DMS114 treated with DMSO at 0.1 percent for 48 hours (cell line): Measurements from ENCODE around the gene ZNF646.

Experiments
- DNase-seq: peaks from one replicate; lab custom pipeline; 2025; ENCODE audit not compliant: unreplicated experiment; lab: John Stamatoyannopoulos, UW

The ZNF646 gene, protein sequence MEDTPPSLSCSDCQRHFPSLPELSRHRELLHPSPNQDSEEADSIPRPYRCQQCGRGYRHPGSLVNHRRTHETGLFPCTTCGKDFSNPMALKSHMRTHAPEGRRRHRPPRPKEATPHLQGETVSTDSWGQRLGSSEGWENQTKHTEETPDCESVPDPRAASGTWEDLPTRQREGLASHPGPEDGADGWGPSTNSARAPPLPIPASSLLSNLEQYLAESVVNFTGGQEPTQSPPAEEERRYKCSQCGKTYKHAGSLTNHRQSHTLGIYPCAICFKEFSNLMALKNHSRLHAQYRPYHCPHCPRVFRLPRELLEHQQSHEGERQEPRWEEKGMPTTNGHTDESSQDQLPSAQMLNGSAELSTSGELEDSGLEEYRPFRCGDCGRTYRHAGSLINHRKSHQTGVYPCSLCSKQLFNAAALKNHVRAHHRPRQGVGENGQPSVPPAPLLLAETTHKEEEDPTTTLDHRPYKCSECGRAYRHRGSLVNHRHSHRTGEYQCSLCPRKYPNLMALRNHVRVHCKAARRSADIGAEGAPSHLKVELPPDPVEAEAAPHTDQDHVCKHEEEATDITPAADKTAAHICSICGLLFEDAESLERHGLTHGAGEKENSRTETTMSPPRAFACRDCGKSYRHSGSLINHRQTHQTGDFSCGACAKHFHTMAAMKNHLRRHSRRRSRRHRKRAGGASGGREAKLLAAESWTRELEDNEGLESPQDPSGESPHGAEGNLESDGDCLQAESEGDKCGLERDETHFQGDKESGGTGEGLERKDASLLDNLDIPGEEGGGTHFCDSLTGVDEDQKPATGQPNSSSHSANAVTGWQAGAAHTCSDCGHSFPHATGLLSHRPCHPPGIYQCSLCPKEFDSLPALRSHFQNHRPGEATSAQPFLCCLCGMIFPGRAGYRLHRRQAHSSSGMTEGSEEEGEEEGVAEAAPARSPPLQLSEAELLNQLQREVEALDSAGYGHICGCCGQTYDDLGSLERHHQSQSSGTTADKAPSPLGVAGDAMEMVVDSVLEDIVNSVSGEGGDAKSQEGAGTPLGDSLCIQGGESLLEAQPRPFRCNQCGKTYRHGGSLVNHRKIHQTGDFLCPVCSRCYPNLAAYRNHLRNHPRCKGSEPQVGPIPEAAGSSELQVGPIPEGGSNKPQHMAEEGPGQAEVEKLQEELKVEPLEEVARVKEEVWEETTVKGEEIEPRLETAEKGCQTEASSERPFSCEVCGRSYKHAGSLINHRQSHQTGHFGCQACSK (N-terminal part only)

DNA sequence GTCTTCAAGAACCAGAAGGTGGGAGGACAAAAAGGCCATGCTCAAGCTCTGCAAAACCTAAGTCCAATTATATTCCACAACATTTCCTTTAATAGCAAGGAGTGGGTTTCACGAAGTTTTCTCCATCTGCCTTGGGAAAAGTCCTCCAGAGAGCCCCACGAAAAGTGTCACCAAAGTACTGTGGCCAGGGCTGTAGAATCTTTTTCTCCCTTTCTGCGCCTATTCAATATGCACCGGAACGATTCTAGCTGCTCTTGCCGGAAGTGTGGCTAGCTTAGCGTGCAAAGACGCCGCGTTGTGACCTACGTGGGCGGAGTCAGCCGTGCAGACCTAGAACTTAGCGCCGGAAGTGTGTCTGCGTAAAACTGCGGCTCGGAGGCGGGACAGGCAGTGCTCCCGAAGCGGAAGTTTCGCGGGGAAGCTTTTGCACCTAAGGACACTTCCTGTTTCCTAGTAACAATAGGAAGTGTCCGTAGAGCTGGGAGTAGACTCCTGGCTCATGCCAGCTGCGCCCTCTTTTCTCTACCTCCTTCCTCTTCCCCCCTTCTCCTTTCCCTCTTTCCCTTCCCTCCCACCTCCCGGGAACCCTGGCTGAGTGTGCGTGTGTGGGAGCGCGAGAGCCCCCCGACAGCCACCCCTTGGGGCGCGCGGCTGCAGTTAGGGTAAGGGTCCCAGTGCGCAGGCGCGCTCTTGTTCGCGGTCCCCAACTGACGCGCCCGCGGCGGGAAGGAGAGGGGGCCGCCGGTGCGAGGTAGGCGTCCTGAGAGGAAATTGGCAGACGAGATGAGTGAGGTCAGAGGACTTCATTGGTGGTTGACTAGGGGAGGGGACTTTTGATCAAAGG, at the start of gene ZNF646, which contains the start of gene ZNF668:
ZNF646 (plus strand) TSS at position 453 of the 844 bp plus-strand sequence. CDS start 1,903 bp downstream, outside the sequence.
ZNF668 (minus strand) TSS at position 271 of the 844 bp plus-strand sequence. CDS start 9,781 bp downstream, outside the sequence.
- DNase-seq: peak; percentile 99

DNA sequence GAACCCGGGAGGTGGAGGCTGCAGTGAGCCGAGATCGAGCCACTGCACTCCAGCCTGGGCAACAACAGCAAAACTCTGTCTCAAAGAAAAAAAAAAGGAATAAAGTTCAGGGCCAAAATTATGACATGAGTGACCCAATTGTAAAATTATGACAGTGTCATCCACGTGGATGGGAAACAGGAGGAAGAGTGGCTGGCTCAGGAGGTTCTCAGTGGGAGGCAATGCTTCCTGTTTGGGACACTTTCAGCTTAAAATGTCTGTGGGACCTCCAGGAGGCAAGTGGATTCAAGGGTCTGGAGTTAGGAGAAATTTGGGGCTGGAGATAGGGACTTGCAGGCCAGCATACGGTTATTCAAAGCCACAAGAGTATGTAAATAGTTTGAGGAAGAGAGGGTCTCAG, 48.9 kb upstream of the ZNF646 start:
- no peak for DNase-seq

DNA sequence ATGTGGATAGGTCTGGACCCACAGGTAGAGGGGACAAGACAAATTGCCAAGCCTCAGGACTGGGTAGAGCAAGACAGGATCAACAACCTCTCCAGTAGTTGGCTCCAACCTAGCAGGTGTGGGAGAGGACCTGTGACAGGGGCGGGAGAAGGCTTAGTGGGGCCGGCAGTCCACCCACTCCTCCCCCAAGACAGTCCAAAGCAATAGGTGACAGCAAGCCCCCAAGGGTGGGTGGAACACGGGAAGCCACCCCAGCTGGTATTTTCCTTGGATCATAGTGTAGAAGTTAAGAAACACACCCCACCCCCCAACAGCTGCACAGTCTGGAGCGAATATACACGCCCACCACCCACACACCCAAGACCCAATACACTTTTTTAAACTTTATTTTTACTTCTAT, 45.0 kb upstream of the ZNF646 start:
- DNase-seq: no peak

DNA sequence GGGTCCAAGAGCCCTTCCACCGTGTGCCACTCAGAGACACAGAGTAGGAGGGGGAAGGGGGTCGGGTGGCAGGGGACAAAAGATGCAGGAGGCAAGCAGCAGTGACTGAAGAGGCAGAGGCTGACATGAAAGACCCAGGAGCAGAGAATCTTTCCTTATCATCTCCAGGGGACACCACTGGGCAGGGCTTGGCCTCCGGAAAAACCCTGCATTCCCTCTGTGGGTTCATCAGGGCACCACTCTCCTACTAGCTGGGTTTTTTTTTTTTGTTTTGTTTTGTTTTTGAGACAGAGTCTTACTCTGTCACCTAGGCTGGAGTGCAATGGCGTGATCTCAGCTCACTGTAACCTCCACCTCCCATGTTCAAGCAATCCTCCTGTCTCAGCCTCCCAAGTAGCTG, 42.9 kb upstream of the ZNF646 start:
- no peak for DNase-seq

DNA sequence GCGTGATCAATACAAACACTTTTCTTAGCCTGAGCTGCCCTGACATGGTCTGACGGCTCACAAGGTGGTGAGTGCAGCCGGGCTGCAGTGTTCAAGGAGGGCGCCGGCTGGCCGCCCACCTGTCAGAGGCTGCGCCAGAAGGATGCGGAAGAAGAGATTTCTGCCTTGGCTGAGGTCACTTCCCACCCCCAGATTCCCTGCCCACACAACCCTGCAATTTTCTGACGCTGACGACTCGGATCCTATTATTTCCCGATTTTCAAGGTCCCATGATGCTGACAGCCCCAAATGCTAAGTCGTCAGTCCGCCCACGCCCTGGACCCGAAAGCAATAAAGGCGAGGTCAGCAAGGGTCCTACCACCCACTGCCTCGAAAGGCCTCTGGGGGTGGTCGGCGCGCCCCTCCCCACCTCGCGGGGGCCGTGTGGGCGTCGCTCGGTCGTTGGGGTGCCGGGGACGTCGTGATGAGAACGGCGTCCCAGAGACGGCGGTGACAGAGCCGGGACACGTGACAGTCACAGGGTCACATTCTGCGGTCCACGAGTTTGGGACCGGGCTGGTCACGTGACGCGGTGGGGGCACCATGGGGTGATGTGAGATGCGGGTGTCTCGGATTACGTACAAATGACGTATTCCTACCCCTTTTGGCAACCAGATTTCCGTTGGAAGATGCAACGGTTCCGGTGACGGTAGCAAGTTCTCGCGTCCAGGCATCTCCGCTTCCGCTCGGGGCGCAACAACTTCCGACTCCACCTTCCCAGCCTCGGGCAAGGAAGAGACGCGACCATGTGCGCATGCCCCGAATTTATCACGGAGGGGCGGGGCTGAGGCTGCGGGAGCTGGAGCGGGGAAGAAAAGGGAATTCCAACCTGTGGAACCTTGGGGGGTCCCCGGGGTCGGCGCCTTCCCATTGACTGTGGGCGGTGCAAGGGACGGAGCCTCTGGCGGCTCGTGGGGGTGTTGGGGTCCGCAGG, 41.2 kb upstream of the ZNF646 start, which contains the start of gene STX4:
STX4 (plus strand) TSS at position 823 of the 973 bp plus-strand sequence. CDS start 248 bp downstream, outside the sequence.
- peak; percentile 88 for DNase-seq

DNA sequence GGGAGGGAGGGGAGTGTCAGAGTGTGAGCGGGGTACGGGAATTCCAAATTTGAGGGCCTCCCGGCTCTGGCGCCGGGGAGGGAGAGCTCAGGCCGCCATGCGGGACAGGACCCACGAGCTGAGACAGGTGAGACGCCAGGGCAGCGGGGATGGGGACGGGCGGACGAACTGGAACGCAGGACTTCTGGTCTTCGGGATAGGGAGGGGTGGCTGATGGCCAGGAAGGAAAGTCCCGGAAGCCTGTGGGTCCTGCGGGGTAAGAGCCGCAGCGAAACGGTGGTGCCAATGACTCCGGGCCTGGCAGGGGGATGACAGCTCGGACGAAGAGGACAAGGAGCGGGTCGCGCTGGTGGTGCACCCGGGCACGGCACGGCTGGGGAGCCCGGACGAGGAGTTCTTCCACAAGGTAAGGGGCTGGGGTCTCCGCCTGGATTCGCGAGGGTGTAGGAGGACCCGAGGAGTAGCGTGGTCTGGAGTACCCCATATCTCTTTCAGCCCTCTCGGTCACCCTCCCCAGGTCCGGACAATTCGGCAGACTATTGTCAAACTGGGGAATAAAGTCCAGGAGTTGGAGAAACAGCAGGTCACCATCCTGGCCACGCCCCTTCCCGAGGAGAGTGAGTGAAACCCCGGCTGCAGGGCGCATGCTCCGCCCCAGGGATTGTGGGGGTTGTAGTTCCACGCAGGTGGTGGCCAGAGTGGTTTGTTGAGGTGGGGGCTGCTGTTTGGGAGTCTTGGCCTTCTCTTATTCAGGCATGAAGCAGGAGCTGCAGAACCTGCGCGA, 40.3 kb upstream of the ZNF646 start:
- peak; percentile 78 for DNase-seq

DNA sequence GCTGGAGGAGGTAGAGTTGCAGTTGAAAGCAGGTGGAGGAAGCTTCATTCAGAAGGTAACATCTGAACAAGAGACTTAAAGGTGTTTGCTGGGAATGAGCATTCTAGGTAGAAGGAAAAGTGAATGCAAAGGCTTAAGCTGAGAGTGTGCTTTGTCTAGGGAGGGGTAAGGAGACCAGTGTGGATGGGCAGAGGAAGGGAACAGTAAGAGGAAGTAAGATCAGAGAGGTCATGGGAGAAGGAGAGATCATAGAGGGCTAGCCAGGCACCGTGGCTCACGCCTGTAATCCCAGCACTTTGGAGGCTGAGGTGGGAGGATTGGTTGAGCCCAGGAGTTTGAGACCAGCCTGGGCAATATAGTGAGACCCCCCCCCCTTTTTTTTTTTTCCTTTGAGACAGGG, 37.5 kb upstream of the ZNF646 start:
- no peak for DNase-seq

DNA sequence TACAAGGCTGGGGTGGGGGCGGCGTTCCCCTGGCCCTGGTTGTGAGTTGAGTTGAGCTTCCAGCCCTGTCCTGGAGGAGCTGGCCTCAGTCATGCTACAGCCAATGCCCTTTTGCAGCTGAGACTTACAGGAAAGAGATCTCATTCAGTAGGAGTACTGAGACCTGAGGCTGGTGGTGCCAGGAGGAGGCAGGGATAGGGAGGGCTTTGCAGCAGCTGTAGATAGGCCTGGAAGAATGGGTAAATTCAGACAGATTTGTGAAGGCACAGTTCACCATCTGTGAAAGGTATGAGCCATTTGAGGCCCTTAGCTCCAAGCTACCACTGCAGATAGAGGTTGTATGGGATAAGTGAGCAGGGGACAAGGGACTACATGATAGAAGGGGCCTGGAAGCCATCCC, 35.2 kb upstream of the ZNF646 start:
- DNase-seq: no peak

DNA sequence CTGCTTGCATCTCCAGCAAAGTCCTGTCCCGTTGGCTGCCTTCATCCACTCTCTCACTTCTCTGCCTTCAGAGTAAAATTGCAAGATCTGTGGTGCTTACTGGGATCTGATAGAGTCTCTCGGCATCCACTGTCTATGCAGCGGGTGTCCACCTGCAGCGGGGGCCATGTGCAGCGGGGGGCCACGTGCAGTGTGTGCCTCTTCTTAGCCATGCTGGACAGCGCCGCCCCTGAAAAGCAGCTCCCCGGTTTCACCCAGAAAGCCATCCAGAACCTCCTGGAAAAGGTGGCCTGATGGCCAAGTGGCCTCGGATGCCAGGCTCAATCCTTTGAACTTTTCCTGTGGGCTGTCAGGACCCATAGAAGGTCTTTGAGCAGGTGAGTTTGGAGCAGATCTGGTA, 31.4 kb upstream of the ZNF646 start:
- DNase-seq: no peak

DNA sequence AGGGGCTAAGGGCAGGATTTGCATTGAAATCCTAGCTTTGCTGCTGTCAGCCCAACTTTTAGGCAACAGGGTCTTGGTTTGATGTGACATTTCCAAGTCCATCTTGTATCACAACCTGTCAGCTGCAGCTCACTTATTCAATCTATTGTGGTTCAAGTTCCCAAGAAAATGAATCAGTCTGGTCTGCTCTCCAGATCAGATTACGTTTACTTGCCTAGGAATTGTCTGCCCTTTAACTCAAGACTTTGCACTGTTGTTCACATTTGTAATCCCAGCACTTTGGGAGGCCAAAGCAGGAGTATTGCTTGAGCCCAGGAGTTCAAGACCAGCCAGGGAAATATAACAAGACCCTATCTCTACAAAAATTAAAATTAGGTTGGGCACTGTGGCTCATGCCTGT, 30.9 kb upstream of the ZNF646 start:
- DNase-seq: no peak

DNA sequence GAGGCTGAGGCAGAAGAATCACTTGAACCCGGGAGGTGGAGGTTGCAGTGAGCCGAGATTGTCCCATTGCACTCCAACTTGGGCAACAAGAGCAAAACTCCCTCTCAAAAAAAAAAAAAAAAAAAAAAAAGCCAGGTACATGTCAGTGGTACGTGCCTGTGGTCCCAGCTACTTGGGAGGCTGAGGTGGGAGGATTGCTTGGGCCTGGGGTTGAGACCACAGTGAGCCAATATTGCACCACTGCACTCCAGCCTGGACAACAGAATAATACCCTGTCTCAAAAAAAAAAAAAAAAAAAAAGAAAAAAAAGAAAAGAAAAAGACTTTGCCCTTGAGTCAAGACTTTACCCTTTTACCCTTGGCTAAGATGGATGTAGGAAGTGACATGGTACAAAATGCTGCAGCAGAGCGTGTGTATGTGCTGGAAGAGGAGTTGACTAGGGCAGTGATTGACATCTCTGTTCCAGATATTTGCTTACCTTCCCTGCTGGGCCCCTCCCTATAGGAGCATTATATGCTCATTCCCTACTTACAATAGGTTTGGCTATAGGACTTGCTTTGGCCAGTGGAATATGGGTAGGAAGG, 30.2 kb upstream of the ZNF646 start:
- DNase-seq: no peak

DNA sequence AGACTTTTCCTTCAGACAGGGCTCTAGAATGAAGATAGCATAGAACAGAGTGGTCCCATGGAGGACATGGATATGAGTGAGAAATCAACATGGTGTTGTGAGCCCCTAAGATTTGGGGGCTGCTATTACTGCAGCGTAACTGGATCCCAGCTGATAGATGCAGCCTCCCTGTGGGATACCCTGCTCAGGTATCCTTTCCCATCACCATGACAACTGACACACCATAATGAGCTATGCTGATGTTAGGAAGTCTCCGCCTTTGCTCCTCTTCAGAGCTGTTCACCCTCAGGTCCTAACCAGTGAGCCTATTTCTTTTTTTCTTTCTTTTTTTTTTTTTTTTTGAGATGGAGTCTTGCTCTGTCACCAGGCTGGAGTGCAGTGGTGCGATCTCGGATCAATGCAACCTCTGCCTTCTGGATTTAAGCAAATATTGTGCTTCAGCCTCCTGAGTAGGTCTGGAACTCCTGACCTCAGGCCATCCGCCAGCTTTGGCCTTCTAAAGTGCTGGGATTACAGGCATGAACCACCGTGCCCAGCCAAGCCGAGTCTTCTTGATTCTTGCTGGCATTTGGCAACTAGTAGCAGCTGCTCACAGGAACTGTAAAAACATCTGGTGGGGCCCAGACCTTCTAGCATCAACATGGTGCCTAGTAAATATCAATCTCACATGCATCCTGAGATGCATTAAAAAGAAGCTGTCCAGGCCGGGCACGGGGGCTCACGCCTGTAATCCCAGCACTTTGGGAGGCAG, 23.8 kb upstream of the ZNF646 start:
- no peak for DNase-seq

DNA sequence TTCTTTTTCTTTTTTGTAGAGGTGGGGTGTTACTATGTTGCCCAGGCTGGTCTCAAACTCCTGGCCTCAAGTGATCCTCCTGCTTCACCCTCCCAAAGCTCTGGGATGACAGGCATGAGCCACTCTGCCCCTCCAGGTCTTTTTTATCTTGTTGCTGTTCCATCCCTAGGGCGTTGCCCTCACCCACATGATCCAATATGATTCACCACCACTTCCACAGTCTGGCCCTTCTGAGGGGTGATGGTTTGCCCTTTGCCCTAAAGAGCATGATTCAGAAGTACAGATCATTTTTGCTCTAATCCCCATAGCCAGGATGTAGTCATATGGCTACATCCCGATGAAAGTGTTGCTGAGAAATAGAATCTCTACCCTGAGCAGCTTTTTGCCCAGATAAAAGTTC, 22.1 kb upstream of the ZNF646 start:
- no peak for DNase-seq

DNA sequence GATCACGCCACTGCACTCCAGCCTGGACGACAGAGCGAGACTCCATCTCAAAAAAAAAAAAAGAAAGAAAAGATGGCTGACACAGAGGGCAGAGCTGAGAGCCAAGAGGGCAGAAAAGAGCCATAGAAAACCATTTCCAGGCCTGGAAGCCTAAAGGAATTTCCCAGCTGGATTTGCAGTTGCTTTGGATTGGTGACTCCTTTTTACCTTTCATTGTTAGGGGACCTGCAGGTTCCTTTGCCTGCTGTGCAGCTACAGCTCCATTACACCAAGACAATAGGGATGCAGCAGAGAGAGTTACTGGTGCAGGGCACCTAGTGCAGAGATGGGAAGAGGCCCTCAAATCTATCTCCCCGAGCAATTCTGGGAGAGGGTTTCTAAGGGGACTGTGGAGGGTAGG, 18.6 kb upstream of the ZNF646 start:
- no peak for DNase-seq

DNA sequence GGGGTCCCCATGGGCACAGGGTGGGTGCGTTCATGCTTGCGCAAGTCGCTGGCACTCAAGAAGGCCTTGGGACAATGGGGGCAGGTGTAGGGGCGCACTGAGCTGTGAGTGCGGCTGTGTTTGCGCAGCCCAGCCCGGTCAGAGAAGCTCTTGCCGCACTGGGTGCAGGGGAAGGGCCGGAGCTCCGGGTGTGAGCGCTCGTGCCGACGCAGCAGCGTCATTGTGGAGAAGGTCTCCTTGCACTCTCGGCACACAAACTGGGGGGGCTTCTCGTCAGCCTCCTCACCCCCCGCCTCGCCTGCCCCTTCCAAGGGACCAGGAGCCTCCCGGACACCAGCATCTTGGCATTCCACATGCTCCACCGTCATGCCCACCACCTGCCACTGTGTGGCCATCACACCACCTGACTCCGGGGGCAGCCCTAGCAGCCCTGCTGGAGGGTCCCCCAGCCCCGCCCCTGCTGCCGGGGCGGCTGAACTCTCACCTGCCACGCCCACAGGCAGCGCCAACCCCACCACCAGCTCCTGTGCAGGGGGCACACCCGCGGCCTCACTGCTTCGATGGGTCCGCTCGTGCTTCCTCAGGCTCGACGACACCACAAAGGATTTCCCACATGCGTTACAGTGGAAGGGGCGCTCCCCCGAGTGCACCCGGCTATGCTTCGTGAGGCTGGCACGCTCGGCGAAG, 13.0 kb upstream of the ZNF646 start:
- no peak for DNase-seq

DNA sequence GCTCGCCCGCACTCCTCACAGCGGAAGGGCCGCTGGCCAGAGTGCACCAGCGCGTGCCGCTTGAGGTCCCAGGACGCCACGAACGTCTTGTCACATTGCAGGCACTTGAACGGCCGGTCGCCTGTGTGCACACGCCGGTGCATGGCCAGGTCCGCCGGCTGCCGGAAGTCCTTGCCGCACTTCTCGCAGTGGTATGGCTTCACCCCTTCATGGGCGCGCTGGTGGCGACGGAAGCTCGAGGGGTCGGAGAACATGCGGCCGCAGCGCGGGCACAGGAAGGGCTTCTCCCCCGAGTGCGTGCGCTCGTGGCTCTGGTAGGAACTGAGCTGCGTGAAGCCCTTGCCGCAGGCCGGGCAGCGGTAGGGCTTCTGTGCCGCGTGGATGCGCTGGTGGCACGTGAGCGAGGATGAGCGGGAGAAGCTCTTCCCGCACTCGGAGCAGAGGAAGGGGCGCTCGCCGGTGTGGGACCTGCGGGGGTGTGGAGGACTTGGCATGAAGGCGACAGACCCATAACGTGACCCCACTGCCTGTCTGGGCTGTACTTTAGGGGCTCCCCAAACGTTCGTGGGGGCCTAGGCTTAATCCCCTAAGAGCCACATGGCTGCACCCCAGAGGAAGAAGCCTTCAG, 12.3 kb upstream of the ZNF646 start:
- no peak for DNase-seq
